SJCRH30 (cell line): ENCODE data around the gene CCL17. TPM values are rescaled to one million over a fixed set of nuclear protein-coding genes. Genes with fewer than 3 reads are reported as not detected.

Experiments used
- DNase-seq, 2 experiments: peaks; one replicate each; pipeline ENCODE4 v3.0.0-alpha.2; 2015 to 2020
- H3K27ac ChIP-seq: fragments of 250-450 bp; sonication (Bioruptor Pico); 2 replicates; pipeline ENCODE4 v1.5.1; 2020; ENCODE audit warnings: mild to moderate bottlenecking, moderate library complexity
- H3K27me3 ChIP-seq: fragments of 250-450 bp; sonication (Bioruptor Pico); 2 replicates; pipeline ENCODE4 v1.5.1; 2020; ENCODE audit warnings: mild to moderate bottlenecking, moderate library complexity
- H3K36me3 ChIP-seq: fragments of 250-450 bp; sonication (Bioruptor Pico); 2 replicates; pipeline ENCODE4 v1.5.1; 2020; ENCODE audit warnings: mild to moderate bottlenecking, moderate library complexity
- H3K4me1 ChIP-seq: fragments of 250-450 bp; sonication (Bioruptor Pico); 2 replicates; pipeline ENCODE4 v1.5.1; 2020; ENCODE audit warnings: mild to moderate bottlenecking, moderate library complexity
- H3K4me3 ChIP-seq: fragments of 250-450 bp; sonication (Bioruptor Pico); 2 replicates; pipeline ENCODE4 v1.5.1; 2020; ENCODE audit warnings: mild to moderate bottlenecking, moderate library complexity
- H3K9me3 ChIP-seq: fragments of 250-450 bp; sonication (Bioruptor Pico); replicated peaks from 2 replicates; pipeline ENCODE4 v1.5.1; 2020; ENCODE audit warnings: mild to moderate bottlenecking, moderate library complexity
- total RNA-seq: library from RNA; depleted of rRNA; stranded (reverse); fragments of >200 nt; shearing (Covaris generic); gene quantifications from 2 replicates; pipeline ENCODE4 v1.2.3, GENCODE V29; 2014; rRNA removed

Gene CCL17
- total RNA-seq: not detected in 2 replicates

GRCh38 chr16:57403965-57404817 lies at the start of gene CCL17:
Gene CCL17 (plus strand): TSS chr16:57404767. CDS start chr16:57413933, 9,166 bp downstream.
- no peak within 1 kb of the TSS for H3K27ac ChIP-seq
- H3K27me3 ChIP-seq: peaks cover 5% of the 10 kb centered on the region; the same call in 1 of the 2 replicates
- no peak within 1 kb of the TSS for H3K4me3 ChIP-seq
- no peaks in the 10 kb centered on the region for H3K36me3 ChIP-seq
- no peak for DNase-seq
- no peaks in the 10 kb centered on the region for H3K9me3 ChIP-seq
- H3K4me1 ChIP-seq: no peaks in the 10 kb centered on the region

- Histone ChIP-seq H3K27me3 (0 out of 2 replicates have a peak, but pooled peaks cover 2% of the 10 kb centered on the region), H3K36me3 (no peaks in the 10 kb centered on the region), H3K4me1 (no peaks in the 10 kb centered on the region), H3K4me3 (no peak overlapping the region), H3K9me3 (no peaks in the 10 kb centered on the region), H3K27ac (no peak overlapping the region)
- DNase-seq: no peak
These were observed 48.6 kb upstream of the CCL17 start for GRCh38 chr16:57355898-57356414.

- Histone ChIP-seq H3K4me3 (no peak overlapping the region), H3K9me3 (no peaks in the 10 kb centered on the region), H3K36me3 (no peaks in the 10 kb centered on the region), H3K27ac (no peak overlapping the region), H3K27me3 (0 out of 2 replicates have a peak, but pooled peaks cover 2% of the 10 kb centered on the region), H3K4me1 (no peaks in the 10 kb centered on the region)
- no peak for DNase-seq
These were observed 48.0 kb upstream of the CCL17 start for GRCh38 chr16:57356547-57356946.

- Histone ChIP-seq H3K9me3 (no peaks in the 10 kb centered on the region), H3K27me3 (0 out of 2 replicates have a peak, but pooled peaks cover 2% of the 10 kb centered on the region), H3K4me1 (no peaks in the 10 kb centered on the region), H3K27ac (no peak overlapping the region), H3K36me3 (no peaks in the 10 kb centered on the region), H3K4me3 (no peak overlapping the region)
- DNase-seq: no peak
These were observed 47.1 kb upstream of the CCL17 start for GRCh38 chr16:57357330-57358085.

- no peaks in the 10 kb centered on the region for H3K9me3 ChIP-seq
- H3K27ac ChIP-seq: no peak overlapping the region
- H3K4me1 ChIP-seq: no peaks in the 10 kb centered on the region
- H3K36me3 ChIP-seq: no peaks in the 10 kb centered on the region
- no peak overlapping the region for H3K4me3 ChIP-seq
- DNase-seq: no peak
- H3K27me3 ChIP-seq: 0 out of 2 replicates have a peak, but pooled peaks cover 5% of the 10 kb centered on the region
These were observed 46.5 kb upstream of the CCL17 start for GRCh38 chr16:57358086-57358420.

- no peaks in the 10 kb centered on the region for H3K9me3 ChIP-seq
- no peak within 1 kb of the TSS for H3K27ac ChIP-seq
- no peak within 1 kb of the TSS for H3K4me3 ChIP-seq
- no peaks in the 10 kb centered on the region for H3K36me3 ChIP-seq
- no peak for DNase-seq
- H3K4me1 ChIP-seq: no peaks in the 10 kb centered on the region
- H3K27me3 ChIP-seq: peaks cover 5% of the 10 kb centered on the region; the same call in 1 of the 2 replicates
These were observed 46.0 kb upstream of the CCL17 start, which contains the start of gene CCL22 for GRCh38 chr16:57358527-57359095. Gene CCL22 (plus strand): TSS chr16:57358783. CDS start chr16:57358817, 34 bp downstream.

- Histone ChIP-seq H3K4me3 (no peak overlapping the region), H3K27ac (no peak overlapping the region), H3K36me3 (no peaks in the 10 kb centered on the region), H3K4me1 (no peaks in the 10 kb centered on the region), H3K27me3 (peaks cover 8% of the 10 kb centered on the region; the same call in 1 of the 2 replicates), H3K9me3 (no peaks in the 10 kb centered on the region)
- DNase-seq: no peak
These were observed 44.1 kb upstream of the CCL17 start for GRCh38 chr16:57360321-57360935.

GRCh38 chr16:57361404-57361803 lies 43.2 kb upstream of the CCL17 start:
- DNase-seq: no peak
- peaks cover 15% of the 10 kb centered on the region; the same call in 1 of the 2 replicates for H3K27me3 ChIP-seq
- H3K9me3 ChIP-seq: no peaks in the 10 kb centered on the region
- H3K27ac ChIP-seq: no peak overlapping the region
- H3K4me3 ChIP-seq: no peak overlapping the region
- no peaks in the 10 kb centered on the region for H3K4me1 ChIP-seq
- H3K36me3 ChIP-seq: no peaks in the 10 kb centered on the region

GRCh38 chr16:57364143-57364542 lies 40.4 kb upstream of the CCL17 start:
- no peak overlapping the region for H3K27ac ChIP-seq
- no peaks in the 10 kb centered on the region for H3K9me3 ChIP-seq
- peaks cover 15% of the 10 kb centered on the region for H3K27me3 ChIP-seq
- H3K4me3 ChIP-seq: no peak overlapping the region
- H3K4me1 ChIP-seq: no peaks in the 10 kb centered on the region
- no peak for DNase-seq
- H3K36me3 ChIP-seq: no peaks in the 10 kb centered on the region

GRCh38 chr16:57366544-57367040 lies 38.0 kb upstream of the CCL17 start:
- DNase-seq: no peak
- Histone ChIP-seq H3K4me3 (no peak overlapping the region), H3K27ac (no peak overlapping the region), H3K9me3 (no peaks in the 10 kb centered on the region), H3K4me1 (no peaks in the 10 kb centered on the region), H3K27me3 (peaks cover 15% of the 10 kb centered on the region), H3K36me3 (no peaks in the 10 kb centered on the region)

GRCh38 chr16:57367116-57367752 lies 37.3 kb upstream of the CCL17 start:
- DNase-seq: no peak
- no peak overlapping the region for H3K4me3 ChIP-seq
- H3K27ac ChIP-seq: no peak overlapping the region
- H3K9me3 ChIP-seq: no peaks in the 10 kb centered on the region
- H3K4me1 ChIP-seq: no peaks in the 10 kb centered on the region
- no peaks in the 10 kb centered on the region for H3K36me3 ChIP-seq
- peaks cover 15% of the 10 kb centered on the region for H3K27me3 ChIP-seq

GRCh38 chr16:57371494-57372371 lies 32.8 kb upstream of the CCL17 start:
- Histone ChIP-seq H3K4me1 (peaks cover 12% of the 10 kb centered on the region), H3K36me3 (no peaks in the 10 kb centered on the region), H3K27ac (no peak overlapping the region), H3K4me3 (no peak overlapping the region; the same call in 1 of the 2 replicates), H3K27me3 (no peaks in the 10 kb centered on the region; the same call in none of the 2 replicates), H3K9me3 (no peaks in the 10 kb centered on the region)
- DNase-seq: no peak
